Duodenal mucosa (tissue), 2 donors: ENCODE data around the gene BEND6.

Experiments used
- H3K27ac ChIP-seq: one replicate; pipeline ENCODE4 v1.7.0; 2013; ENCODE audit warnings: low read depth, low read length
- H3K27me3 ChIP-seq, 2 donors: one replicate each; pipeline ENCODE4 v1.7.0; 2013; ENCODE audit warnings: low read length in 2 of 2, control low read depth in 1 of 2; ENCODE audit not compliant: insufficient read depth in 2 of 2, control insufficient read depth in 1 of 2
- H3K36me3 ChIP-seq, 2 donors: one replicate each; pipeline ENCODE4 v1.7.0; 2013; ENCODE audit warnings: low read length in 2 of 2, control low read depth in 1 of 2; ENCODE audit not compliant: insufficient read depth in 2 of 2, control insufficient read depth in 1 of 2
- H3K4me1 ChIP-seq, 2 donors: one replicate each; pipeline ENCODE4 v1.7.0; 2013; ENCODE audit warnings: low read length in 2 of 2, control low read depth in 1 of 2; ENCODE audit not compliant: insufficient read depth in 2 of 2, control insufficient read depth in 1 of 2
- H3K4me3 ChIP-seq, 2 donors: one replicate each; pipeline ENCODE4 v1.7.0; 2013; ENCODE audit warnings: low read length in 2 of 2, low read depth in 1 of 2
- H3K9ac ChIP-seq, 2 donors: one replicate each; pipeline ENCODE4 v1.7.0; 2013; ENCODE audit warnings: low read length in 2 of 2, low read depth in 1 of 2
- H3K9me3 ChIP-seq, 2 donors: one replicate each; pipeline ENCODE4 v1.7.0; 2013; ENCODE audit warnings: low read length in 2 of 2, control low read depth in 1 of 2; ENCODE audit not compliant: control insufficient read depth in 1 of 2

BEND6 gene

DNA sequence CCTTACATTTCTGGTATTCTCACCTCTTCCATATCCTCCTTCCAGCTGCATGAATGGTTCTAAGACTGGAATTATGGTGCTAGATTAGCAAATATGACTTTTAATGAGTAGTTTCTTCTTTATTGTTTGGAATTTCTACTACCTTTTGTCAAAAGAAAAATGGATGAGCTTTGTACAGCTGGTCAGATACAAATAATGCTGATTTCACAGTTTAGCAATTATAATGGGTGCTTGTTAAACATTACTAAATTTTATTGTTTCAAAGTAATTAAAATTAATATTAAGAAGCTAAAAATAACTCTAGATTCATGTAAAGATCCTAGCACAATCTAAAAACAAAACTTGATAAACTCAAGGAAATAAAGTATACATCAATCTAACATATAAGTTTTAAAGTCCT lies 32.3 kb upstream of the BEND6 start:
- Histone ChIP-seq H3K27ac (no peak overlapping the region), H3K27me3 (no peaks in the 10 kb centered on the region), H3K36me3 (no peaks in the 10 kb centered on the region), H3K4me1 (no peaks in the 10 kb centered on the region), H3K4me3 (no peak overlapping the region), H3K9ac (no peak overlapping the region), H3K9me3 (no peaks in the 10 kb centered on the region)

DNA sequence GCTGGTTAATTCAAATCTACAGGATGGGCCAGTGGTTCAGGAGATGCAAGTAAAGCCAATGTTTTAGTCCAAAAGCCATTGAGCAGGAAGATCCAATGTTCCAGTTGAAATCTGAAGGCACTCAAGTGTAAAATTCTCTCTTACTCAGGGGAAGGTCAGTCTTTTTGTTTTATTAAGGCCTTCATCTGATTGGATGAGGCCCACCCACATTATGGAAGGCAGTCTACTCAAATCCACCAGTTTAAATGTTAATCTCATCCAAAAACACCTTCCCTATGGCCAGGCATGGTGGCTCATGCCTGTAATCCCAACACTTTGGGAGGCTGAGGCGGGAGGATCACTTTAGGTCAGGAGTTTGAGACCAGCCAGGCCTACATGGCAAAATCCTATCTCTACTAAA lies 31.3 kb upstream of the BEND6 start:
- no peaks in the 10 kb centered on the region for H3K36me3 ChIP-seq
- H3K9me3 ChIP-seq: no peaks in the 10 kb centered on the region
- no peak overlapping the region for H3K4me3 ChIP-seq
- no peak overlapping the region for H3K9ac ChIP-seq
- no peaks in the 10 kb centered on the region for H3K27me3 ChIP-seq
- H3K4me1 ChIP-seq: no peaks in the 10 kb centered on the region
- no peak overlapping the region for H3K27ac ChIP-seq

DNA sequence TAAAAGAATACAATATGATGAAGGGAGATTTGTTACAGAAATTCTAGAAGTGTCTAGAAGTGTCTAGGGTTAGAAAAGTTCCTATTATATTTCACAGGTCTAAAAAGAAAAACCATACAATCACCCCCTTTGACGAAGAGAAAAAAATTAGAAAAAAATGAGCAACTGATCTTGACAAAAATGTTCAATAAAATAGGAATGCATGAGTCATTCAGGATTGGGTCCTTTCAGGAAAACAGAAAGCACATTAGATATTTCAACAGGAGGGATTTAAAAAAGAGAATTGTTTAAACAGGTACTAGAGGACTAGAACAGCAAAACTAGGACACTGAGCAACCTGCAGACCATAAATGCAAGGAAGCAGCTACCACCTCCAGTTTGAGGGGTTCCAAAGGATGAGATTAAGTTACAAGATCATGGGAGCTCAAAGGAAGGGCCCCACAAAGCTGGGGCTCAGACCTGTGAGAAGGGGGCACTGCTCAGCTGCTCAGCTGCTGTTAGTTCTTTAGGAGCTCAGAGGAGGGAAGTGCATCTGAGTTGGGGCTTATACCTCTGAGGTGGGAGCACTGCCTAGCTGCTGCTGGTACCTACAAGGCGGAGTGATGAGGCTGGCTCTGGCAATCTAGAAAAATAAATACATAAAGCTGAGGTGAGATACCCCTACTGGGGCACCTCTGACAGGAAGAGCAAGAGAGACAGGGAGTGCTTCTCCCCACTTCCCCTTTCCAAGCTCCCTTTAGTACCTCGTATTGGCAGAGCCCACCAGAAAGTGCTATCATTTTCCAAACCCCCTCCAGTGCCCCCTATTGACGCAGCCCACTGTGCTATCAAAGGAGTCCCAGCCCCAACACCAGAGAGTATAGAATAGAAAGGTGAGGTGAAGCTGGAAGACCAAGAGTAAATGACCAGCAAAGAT lies 27.1 kb upstream of the BEND6 start:
- H3K27me3 ChIP-seq: no peaks in the 10 kb centered on the region
- H3K4me1 ChIP-seq: no peaks in the 10 kb centered on the region
- H3K36me3 ChIP-seq: no peaks in the 10 kb centered on the region
- no peak overlapping the region for H3K9ac ChIP-seq
- no peak overlapping the region for H3K4me3 ChIP-seq
- no peaks in the 10 kb centered on the region for H3K9me3 ChIP-seq
- H3K27ac ChIP-seq: no peak overlapping the region

DNA sequence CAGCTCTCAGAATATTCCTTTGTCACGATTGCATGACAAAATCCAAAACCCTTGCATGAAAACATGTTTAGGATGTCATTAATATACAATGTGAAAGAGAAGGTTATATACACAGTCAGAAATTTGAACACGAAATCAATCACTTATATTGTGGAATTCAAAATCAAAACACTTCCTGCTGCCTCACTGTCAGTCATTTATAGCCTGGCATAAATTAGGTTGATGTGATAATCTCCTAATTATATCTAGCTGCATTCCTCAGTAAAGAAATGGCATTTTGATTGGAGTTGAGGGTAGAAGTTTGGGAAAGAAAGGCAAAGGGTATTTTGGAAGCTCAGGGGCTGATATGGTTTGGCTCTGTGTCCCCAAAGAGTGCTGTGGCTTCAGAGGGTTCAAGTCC lies 24.1 kb upstream of the BEND6 start:
- Histone ChIP-seq H3K27ac (no peak overlapping the region), H3K4me3 (no peak overlapping the region), H3K36me3 (no peaks in the 10 kb centered on the region), H3K4me1 (no peaks in the 10 kb centered on the region), H3K9me3 (no peaks in the 10 kb centered on the region), H3K27me3 (no peaks in the 10 kb centered on the region), H3K9ac (no peak overlapping the region)

DNA sequence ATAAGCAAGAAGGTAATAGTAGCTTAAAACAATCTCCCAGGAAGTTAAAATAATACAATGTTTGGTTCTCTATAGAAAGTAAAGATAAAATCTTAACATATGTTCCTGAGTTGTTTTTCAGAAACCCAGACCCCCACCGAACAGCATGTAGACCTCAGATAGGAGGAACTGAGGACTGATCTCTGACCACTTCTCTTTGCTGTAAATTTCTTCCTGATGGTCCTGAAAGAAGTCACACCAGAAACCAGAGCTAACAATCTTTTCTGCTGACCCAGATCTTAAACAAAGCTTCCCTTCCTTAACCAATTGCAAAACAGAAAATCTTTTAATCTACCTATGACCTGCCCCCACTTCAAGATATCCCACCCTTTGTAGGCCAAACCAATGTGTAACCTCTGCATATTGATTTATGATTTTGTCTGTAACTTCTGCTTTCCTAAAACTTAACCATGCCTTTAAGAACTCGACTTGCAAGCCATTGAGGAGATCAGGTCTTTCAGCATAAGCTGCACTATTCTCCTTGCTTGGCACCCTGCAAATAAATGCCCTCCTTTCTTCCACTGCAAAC lies 21.9 kb upstream of the BEND6 start:
- Histone ChIP-seq H3K9me3 (no peaks in the 10 kb centered on the region), H3K36me3 (no peaks in the 10 kb centered on the region), H3K27me3 (no peaks in the 10 kb centered on the region), H3K9ac (no peak overlapping the region), H3K4me1 (no peaks in the 10 kb centered on the region), H3K4me3 (no peak overlapping the region), H3K27ac (no peak overlapping the region)

DNA sequence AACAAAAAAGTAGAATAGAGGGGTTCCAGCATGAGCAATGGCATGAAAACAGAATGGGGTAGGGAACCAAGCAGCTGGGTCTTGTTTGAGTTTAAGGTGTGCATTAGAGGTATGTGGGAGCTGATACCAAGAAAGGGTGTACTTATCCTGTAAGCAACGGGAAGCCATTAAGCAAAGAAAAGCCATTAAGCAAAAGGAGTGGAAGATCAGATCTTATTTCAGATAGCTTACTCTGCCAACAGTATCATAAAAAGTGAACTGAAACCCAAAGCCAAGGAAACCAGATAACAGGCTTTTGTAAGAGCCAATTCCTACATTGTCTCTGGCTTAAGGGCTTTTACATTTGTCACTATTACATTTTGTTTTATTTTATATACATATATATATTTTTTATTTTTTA lies 21.3 kb upstream of the BEND6 start:
- no peak overlapping the region for H3K9ac ChIP-seq

DNA sequence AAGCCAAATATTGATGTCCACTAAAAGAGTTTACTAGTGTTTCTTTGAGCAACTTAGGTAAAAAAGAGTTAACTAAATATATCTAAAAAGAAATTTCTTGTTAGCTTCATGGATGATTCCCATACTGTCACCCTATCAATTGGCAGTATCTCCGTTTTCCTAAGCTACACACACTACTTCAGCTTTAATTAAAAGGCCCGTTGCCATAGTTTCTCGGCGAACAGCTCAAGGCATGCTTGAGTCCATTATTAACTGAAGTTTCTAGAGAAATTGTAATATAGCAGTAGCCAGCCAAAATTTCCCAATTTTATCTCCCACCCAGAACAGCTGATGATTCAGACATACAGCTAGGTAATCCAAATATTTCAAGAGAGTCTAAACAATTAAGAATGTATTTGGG lies 20.0 kb upstream of the BEND6 start:
- no peak overlapping the region for H3K9ac ChIP-seq
- H3K9me3 ChIP-seq: no peaks in the 10 kb centered on the region
- no peak overlapping the region for H3K4me3 ChIP-seq

More for the DNA sequence above, 21.3 kb upstream of the BEND6 start:
- H3K4me3 ChIP-seq: no peak overlapping the region
- H3K9me3 ChIP-seq: no peaks in the 10 kb centered on the region
- H3K27me3 ChIP-seq: no peaks in the 10 kb centered on the region
- no peak overlapping the region for H3K27ac ChIP-seq
- no peaks in the 10 kb centered on the region for H3K4me1 ChIP-seq
- H3K36me3 ChIP-seq: no peaks in the 10 kb centered on the region

DNA sequence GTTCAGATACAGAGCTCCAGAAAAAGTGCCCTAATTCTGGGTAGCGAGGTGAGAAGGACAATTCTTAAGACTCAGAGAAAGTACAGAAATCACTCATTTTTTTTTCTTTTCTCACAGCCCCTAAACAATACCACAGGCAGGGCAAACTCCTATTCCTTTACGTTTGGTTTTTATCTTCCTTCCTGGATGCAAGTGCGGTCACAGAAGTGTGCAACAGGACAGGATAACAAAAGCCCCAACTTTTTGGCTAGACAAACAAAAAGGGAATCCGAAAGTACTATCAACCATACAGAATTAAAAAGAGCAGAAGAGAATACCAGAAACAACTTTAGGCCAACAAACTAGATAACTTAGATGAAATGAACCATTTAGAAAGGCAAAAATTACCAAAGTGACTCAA lies 18.4 kb upstream of the BEND6 start:
- H3K27me3 ChIP-seq: no peaks in the 10 kb centered on the region
- no peaks in the 10 kb centered on the region for H3K4me1 ChIP-seq
- no peak overlapping the region for H3K27ac ChIP-seq
- H3K9ac ChIP-seq: no peak overlapping the region
- H3K36me3 ChIP-seq: no peaks in the 10 kb centered on the region
- no peak overlapping the region for H3K4me3 ChIP-seq
- H3K9me3 ChIP-seq: peaks cover 0 to 5% of the 10 kb centered on the region in 2 donors

More for the DNA sequence above, 20.0 kb upstream of the BEND6 start:
- H3K36me3 ChIP-seq: no peaks in the 10 kb centered on the region
- no peaks in the 10 kb centered on the region for H3K27me3 ChIP-seq
- H3K4me1 ChIP-seq: no peaks in the 10 kb centered on the region
- no peak overlapping the region for H3K27ac ChIP-seq

DNA sequence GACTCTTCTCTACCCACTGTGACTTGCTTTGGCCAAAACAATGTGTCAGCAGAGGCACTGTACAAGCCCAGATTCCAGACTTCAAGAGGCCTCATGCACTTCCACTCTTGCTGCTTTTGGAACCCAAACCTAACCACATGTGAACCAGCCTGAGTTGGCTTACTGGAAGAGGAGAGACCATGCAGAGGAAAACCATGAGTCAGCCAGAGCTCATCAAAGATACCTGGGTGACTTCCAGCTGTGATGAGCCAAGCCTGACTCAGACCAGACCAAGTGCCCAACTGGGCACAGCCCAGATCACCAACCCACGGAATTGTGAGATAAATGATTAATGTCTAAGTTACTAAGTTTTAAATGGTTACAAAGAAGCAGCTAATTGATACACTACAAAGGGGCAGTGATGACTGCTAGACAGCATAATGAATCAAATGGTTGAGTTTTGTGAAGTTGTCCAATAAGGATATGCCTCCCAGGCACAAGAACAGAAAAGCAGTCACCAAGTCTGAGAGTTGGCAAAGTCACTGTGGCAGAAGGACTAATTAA lies 16.2 kb upstream of the BEND6 start:
- no peaks in the 10 kb centered on the region for H3K36me3 ChIP-seq
- peaks cover 0 to 5% of the 10 kb centered on the region in 2 donors for H3K9me3 ChIP-seq
- no peaks in the 10 kb centered on the region for H3K4me1 ChIP-seq
- no peak overlapping the region for H3K9ac ChIP-seq
- H3K27me3 ChIP-seq: no peaks in the 10 kb centered on the region
- H3K4me3 ChIP-seq: no peak overlapping the region
- no peak overlapping the region for H3K27ac ChIP-seq

DNA sequence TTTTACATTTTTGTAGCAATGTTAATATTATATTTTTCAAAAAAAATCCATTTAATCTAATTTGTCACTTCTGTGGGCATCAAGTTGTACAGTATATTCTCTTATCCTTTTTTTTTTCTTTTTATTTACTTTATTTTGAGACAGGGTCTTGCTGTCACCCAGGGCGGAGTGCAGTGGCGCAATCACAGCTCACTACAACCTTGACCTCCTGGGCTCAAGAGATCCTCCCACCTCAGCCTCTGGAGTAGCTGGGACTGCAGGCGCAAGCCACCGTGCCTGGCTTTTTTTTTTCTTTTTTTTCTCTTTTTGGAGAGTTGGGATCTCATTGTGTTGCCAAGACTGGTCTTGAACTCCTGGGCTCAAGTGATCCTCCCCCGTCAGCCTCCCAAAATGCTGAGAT lies 14.4 kb upstream of the BEND6 start:
- no peak overlapping the region for H3K9ac ChIP-seq
- no peaks in the 10 kb centered on the region for H3K4me1 ChIP-seq
- peaks cover 0 to 5% of the 10 kb centered on the region in 2 donors for H3K9me3 ChIP-seq
- no peaks in the 10 kb centered on the region for H3K36me3 ChIP-seq
- no peak overlapping the region for H3K4me3 ChIP-seq
- H3K27ac ChIP-seq: no peak overlapping the region
- H3K27me3 ChIP-seq: no peaks in the 10 kb centered on the region
